ENCODE data around the gene CEP57L1.
"Not testable (repeated sequence)": the region's sequence is repeated elsewhere in the genome, so short reads cannot be mapped to it uniquely, and the experiment has no call there.

Gene CEP57L1

DNA sequence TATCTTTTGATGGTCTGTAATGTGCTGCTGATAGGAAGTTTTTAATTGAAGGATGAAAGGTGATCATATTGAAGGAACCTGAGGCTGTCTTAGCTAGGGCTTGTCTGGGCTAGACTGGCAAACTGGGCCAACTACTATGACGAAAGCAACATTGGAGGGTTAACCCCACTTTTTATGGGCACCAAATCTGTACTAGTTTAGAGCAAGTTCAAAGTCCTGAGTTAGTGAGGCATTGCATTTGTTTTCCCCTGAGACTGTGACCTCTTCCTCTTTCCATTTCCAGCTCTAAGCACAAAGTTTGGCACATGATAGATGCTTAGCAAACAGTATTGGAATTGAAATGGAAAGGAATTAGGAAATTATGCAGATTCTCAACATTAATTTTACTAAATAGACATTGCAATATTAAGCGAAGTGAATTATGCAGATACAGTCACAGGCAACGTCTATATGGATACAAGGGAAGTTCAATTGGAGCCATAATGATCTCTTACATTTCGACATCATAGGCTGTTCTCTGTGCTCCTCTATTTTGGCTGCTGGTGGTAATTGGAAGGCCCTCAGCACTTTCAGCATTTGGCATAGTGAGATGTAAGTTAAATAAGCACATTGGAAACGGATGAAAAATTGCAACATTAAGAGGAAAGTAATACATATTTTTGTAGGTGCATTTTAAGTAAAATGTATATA lies 22.2 kb downstream of the CEP57L1 start:
- no peak for DNase-seq

DNA sequence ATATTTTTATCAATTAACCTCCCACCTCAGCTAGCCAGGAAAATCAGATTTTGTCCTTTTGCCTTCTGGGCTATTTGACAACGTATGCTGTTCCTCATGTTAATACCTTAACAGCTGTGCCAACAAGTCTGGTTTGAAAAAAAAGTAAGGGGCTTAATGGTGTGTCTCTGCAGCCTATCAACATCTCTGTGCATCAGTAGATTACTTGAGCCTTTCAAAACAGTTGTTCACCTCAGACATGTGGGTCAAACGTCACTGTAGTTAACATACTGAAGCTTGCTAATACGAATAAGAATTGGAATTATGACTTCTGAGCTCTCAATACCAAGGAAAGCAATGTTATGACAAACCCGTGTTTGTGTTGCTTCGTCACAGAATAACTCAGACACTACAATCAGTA lies 23.0 kb downstream of the CEP57L1 start:
- DNase-seq: no peak

DNA sequence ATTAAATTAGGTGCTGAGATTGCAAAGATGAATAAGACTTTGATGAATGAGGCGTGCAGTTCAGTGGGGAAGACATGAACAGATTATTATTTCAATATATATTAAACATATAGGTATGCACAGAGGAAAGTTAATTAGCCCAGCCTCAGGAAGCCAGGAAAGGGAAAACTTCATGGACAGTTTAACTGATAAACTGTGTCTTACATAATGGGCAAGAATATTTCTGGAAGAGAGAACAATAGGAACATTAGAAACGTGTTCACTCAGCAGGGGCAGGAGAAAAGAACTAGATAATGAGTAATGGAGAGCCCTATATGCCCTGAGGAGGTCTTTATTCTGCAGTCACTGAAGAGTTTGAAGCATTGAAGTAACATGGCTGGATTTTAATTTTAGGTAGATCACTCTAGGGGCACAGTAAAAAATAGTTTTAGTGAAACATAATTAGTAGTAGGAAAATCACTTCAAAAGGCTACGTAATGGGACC lies 23.6 kb downstream of the CEP57L1 start:
- no peak for DNase-seq

DNA sequence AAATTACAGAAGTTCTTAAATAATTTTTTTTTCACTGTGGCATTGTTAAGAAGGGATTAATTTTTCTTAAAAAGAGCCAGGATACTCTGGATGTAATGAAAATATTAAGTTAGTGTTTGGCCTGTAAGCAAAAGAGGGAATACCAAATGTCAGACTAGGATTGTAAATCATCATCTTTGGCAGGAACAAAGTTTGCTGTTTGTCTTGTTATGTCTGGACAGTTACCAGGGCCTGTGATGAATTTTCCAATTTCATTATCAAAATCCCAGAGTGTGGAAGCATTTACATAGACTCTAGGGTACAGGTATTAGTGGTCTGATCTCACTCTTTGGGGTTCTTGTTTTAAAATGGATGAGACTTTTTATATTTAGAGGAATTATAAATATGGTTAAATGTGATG lies 26.1 kb downstream of the CEP57L1 start:
- no peak for DNase-seq

DNA sequence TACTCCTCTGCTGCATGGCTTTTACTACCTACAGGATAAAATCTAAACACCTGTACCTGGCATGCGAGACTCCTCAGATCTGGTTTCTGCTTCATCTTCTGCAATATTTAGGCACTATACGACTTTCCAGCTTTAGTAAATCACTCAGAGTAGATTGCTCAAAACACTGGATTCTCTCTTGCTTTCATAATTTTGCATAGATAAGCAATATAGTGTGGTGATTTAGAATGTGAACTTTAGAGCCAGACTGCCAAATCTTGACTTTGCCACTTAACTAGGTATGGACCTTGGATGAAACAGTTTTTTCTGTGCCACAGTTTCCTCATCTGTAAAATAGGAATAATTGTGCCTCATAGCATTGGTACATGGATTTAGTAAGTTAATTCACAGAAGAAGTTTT lies 28.9 kb downstream of the CEP57L1 start:
- no peak for DNase-seq

DNA sequence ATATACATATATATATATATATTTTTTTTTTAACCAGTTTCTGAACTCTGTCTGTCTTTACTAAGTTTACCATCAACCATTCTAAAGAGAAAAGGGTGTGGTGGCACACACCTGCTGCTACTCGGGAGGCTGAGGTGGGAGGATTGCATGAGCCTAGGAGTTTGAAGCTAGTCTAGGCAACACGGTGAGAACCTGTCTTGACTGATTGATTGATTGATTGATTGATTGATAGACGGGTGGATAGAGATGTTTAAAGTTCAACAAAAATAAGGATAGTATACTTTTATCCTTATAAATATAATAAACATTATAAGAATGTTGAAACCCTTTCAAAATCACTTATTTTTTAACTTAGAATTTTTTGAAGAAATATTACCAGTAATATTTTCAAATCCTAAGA lies 30.2 kb downstream of the CEP57L1 start:
- no peak for DNase-seq

DNA sequence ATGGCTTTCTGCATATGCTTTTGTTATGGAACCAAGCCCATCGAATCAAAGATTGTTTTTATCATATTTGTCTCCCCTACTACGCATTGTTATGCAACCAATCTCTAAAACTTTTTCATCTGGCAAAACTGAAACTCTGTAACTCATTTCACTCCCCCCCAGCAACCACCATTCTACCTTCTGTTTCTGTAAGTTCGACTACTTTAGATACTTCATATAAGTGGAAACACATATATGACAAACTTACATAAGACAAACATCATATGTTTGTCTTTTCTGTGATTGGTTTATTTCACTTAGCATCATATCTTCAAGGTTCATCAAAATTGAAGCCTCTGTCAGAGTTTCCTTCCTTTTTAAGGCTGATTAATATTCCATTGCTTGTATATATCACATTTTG lies 34.8 kb downstream of the CEP57L1 start:
- DNase-seq: no peak

DNA sequence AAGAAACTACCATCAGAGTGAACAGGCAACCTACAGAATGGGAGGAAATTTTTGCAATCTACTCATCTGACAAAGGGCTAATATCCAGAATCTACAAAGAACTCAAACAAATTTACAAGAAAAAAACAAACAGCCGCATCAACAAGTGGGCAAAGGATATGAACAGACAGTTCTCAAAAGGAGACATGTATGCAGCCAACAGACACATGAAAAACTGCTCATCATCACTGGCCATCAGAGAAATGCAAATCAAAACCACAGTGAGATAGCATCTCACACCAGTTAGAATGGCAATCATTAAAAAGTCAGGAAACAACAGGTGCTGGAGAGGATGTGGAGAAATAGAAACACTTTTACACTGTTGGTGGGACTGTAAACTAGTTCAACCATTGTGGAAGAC lies 40.3 kb downstream of the CEP57L1 start:
- not testable (repeated sequence) for DNase-seq

DNA sequence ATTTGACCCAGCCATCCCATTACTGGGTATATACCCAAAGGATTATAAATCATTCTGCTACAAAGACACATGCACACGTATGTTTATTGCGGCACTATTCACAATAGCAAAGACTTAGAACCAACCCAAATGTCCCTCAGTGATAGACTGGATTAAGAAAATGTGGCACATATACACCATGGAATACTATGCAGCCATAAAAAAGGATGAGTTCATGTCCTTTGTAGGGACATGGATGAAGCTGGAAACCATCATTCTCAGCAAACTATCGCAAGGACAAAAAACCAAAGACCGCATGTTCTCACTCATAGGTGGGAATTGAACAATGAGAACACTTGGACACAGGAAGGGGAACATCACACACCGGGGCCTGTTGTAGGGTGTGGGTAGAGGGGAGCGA lies 40.7 kb downstream of the CEP57L1 start:
- DNase-seq: not testable (repeated sequence)

DNA sequence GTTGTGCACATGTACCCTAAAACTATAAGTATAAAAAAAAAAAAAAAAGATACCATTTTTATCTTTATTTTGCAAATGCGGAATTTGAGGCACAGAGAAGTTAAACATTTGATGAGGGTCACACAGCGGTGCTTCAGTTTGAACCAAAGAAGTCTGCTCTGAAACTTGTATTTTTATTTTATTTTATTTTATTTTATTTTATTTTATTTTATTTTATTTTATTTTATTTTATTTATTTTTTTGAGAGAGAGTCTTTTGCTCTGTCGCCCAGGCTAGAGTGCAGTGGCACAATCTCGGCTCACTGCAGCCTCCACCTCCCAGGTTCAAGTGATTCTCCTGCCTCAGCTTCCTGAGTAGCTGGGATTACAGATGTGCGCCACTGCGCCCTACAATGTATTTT lies 41.2 kb downstream of the CEP57L1 start:
- not testable (repeated sequence) for DNase-seq

DNA sequence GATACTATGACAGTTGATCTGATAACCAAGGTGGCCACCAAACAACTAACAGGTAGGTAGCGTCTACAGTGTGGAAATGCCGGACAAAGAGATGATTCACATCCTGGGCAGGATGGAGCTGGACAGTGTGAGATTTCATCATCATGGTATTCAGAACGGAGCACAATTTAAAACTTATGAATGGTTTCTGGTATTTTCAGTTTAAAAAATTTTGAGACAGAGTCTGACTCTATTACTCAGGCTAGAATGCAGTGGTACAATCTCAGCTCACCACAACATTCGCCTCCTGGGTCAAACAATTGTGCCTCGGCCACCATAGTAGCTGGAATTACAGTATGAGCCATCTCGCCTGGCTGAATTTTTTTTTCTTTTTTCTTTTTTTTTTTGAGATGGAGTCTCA lies 43.8 kb downstream of the CEP57L1 start:
- DNase-seq: no peak

DNA sequence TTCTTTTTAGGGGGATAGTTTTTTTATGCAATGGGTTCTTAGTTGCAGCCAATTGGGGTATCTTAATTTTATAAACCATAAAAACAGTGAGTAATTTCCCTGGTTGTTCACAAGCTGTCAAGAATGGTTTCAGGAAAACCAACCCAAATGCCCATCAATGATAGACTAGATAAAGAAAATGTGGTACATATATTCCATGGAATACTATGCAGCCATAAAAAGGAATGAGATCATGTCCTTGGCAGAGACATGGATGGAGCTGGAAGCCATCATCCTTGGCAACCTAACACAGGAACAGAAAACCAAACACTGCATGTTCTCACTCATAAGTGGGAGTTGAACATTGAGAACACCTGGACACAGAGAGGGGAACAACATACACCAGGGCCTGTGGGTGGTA lies 46.8 kb downstream of the CEP57L1 start:
- not testable (repeated sequence) for DNase-seq

DNA sequence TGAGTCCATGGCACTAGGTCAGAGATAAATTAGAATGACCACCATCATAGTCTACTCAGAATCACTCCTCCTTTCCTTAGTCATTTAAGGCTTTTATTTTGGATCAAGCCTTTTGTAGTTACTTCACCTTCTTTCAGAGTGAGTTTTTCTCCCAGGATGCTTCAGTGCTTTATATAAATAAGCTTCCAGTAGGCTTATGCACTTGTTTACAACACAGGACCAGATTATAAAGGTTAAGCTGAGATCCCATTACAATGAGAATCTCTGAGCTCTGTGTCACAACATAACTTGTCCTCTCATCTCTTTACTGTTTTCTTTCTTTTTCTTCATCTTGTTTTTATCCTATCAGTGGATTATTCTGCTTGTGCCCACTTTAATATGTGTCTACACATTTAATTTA lies 47.9 kb downstream of the CEP57L1 start:
- DNase-seq: no peak

DNA sequence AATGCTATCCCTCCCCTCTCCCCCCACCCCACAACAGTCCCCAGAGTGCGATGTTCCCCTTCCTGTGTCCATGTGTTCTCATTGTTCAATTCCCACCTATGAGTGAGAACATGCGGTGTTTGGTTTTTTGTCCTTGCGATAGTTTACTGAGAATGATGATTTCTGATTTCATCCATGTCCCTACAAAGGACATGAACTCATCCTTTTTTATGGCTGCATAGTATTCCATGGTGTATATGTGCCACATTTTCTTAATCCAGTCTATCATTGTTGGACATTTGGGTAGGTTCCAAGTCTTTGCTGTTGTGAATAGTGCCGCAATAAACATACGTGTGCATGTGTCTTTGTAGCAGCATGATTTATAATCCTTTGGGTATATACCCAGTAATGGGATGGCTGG lies 52.9 kb downstream of the CEP57L1 start:
- DNase-seq: not testable (repeated sequence)

DNA sequence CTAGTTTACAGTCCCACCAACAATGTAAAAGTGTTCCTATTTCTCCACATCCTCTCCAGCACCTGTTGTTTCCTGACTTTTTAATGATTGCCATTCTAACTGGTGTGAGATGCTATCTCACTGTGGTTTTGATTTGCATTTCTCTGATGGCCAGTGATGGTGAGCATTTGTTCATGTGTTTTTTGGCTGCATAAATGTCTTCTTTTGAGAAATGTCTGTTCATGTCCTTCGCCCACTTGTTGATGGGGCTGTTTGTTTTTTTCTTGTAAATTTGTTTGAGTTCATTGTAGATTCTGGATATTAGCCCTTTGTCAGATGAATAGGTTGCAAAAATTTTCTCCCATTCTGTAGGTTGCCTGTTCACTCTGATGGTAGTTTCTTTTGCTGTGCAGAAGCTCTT lies 53.4 kb downstream of the CEP57L1 start:
- not testable (repeated sequence) for DNase-seq

DNA sequence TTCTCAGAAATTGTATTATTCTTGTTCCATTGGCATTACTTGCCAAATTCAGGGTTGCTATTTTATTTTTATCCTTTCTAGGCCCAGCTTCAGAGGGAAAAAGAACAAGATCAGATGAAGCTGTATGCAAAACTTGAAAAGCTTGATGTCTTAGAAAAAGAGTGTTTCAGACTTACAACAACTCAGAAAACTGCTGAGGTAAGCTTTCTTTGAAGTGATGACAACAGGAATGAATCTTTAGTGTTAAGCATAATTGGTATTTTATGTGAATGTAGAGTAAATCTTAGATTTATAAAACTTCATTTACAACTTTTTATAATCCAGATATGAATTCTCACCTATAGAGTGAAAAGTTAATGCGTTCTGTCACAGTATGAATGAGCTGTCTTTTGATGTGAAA lies 58.4 kb downstream of the CEP57L1 start:
- DNase-seq: no peak

DNA sequence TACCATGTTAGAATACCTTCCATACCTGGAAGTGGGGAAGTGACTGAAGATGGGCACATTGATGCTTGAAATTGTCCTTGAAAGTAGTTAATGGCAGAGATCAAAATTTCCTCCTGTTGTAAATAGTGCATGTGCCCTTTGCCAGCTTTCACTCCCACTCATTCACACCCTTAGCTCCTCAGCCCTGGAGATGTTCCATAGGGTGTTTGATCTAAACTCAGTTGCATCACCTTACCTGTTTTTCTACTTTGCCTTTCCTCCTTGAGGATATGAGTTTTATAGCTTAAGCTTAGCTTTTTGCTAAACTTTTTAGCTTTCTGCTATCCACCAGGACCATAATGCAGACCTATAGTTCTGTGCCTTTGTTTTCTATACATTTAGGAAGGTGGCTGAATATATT lies 69.0 kb downstream of the CEP57L1 start:
- DNase-seq: no peak

DNA sequence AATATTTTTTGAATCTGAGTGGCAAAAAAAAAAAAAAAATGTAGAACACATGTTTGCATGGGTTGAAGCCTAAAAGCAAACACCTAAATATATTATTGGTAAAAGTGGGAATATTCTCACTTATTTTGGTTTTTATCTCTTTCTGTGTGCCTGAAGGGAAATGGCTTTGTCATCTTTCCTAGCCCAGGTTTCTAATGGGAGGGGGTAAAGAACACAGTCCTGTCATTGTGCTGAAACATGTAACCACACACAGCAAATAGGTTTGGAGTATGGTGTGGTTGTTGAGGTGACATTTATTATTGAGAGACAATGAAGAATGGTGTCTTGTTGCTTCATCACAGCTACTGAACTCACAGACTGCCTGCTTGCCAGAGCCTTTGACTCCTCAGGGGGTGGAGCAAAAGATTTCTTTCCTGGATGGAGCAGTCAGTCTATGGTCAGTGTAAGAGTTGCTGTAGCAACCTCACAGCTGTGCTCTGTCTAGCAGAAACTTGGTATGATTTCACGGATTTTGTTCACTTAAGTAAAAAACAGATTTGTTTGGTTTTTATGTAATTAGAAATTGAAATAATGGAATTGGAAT lies 70.2 kb downstream of the CEP57L1 start:
- DNase-seq: peak; percentile 53

DNA sequence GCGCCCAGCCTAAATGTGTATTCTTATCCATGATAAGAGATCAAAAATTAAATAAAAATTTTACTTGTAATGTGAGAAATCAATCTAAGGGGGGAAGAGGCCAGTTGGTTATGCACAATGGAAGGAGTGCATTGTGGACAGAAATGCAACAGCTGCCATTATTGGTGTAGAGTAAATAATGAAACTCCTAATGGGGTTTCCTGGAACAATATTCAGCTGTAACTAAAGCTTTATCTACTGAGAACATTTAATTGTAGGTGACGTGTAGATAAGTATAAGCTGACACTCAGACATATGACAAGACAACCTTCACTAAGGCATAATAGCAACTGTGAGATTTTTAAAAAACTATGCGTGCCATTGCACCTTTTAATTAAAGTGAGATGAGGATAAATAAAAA lies 71.4 kb downstream of the CEP57L1 start:
- no peak for DNase-seq

DNA sequence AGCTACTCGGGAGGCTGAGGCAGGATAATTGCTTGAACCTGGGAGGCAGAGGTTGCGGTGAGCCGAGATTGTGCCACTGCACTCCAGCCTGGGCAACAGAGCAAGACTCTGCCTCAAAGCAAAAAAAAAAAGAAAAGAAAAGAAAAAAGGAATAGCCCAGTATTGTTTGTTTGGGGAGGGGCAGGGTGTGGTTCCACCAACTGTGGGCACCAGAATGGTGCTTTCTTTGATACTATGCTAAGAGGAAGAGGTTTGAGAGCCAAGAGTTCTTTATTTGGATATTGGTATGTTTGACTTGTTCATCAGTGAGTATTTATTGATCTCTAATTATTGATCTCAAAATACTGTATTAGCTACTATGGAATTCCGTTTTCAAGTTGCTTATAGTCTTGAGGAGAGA lies 72.3 kb downstream of the CEP57L1 start:
- no peak for DNase-seq

DNA sequence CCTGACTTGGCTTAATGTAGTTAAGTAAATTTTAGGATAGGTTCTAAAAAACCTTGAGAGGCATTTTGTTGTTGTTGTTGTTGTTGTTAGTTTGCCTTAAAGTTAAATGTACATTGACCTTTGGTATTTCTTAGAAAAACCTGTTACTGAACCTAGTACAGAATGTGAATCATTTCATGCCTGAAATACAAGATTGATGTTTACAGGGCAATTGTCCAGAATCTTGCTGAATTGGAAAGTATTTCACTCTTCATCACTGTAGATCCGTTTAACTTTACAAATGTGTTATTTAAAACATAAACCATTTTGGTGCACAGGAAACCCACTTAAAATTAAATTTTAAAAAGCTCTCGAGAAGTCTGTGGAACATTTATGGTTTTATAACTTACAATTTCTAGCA lies 75.0 kb downstream of the CEP57L1 start:
- DNase-seq: no peak

DNA sequence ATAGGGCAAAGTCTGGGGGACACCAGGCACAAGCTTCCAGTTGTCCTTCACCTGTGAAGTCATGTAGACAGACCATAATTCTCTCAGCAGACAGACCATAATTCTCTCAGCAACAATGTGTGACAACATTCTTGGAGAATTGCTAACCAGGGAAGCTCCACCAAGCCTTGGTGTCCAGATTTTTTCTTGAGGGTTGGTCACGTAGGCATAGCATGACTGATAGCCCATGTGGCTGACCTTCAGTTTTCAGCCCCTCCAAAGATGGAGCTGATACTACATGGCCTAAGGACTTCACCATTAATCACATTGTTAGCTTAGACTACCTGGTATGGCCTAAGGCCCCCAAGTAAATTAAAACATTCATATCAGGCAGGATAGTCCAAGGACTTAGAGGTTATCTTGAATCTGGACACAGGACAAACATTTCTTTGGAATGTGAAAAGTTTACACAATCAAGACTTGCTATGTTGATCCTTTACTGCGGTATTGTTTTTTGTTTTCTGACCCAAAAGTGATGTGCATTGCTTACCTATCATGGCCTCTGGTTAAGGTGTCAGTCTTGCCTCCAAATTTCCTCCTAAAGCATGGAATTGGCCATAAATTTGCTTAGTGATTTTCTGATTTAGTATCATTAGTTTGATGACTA lies 76.9 kb downstream of the CEP57L1 start:
- DNase-seq: no peak

DNA sequence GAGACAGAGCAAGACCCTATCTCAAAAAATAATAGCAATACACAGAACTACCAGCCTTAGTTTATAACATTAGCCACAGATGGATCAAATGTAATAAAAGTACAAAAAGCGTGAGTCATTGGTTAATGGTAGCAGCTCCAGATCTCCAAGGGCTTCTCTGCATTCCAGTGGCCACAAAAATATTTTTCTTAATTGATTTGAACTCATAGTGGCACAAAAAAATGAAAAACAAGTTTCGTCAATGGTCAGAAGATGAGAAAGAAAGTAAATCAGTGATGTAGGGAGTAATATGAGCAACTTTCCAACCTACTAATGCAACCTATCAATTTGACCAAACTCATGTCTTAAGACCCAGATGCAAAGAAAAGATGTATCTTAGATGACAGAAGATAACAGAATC lies 79.6 kb downstream of the CEP57L1 start:
- no peak for DNase-seq

DNA sequence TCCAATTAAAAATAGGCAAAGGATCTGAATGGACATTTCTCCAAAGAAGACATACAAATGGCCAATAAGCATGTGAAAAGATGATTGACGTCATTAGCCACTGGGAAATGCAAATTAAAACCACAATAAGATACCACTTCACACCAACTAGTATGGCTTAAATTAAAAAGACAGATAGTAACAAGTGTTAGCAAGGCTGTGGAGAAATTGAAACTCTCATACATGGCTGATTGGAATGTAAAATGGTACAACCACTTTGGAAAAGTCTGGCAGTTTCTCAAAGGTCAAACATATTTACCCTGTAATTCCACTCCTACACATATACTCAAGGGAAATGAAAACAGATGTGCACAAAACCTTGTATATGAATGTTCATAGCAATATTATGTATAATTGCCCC lies 83.6 kb downstream of the CEP57L1 start:
- DNase-seq: no peak
